Trophoblast cell (in vitro differentiated cells and primary cell): ENCODE data around the gene HMGN1.

Experiments used
- DNase-seq, 2 donors: peaks; one replicate each; pipeline ENCODE4 v3.0.0-alpha.2; 2016
- H2AFZ ChIP-seq: 2 replicates; pipeline ENCODE4 v1.6.1; 2013; ENCODE audit warnings: low read length, moderate library complexity, mild to moderate bottlenecking; ENCODE audit not compliant: insufficient read depth, poor library complexity
- H2AK5ac ChIP-seq: 2 replicates; pipeline ENCODE4 v1.6.1; 2013; ENCODE audit warnings: mild to moderate bottlenecking, low read length
- H2BK120ac ChIP-seq: 2 replicates; pipeline ENCODE4 v1.6.1; 2013; ENCODE audit warnings: low read length, mild to moderate bottlenecking, moderate library complexity; ENCODE audit not compliant: insufficient read depth, poor library complexity
- H2BK12ac ChIP-seq: 2 replicates; pipeline ENCODE4 v1.6.1; 2013; ENCODE audit warnings: mild to moderate bottlenecking, low read length, moderate library complexity
- H2BK5ac ChIP-seq: 2 replicates; pipeline ENCODE4 v1.6.1; 2013; ENCODE audit warnings: low read length, low read depth, moderate library complexity, mild to moderate bottlenecking; ENCODE audit not compliant: poor library complexity
- H3K14ac ChIP-seq: 2 replicates; pipeline ENCODE4 v1.6.1; 2013; ENCODE audit warnings: mild to moderate bottlenecking, low read length
- H3K18ac ChIP-seq: 2 replicates; pipeline ENCODE4 v1.6.1; 2013; ENCODE audit warnings: mild to moderate bottlenecking, low read length
- H3K23ac ChIP-seq: 2 replicates; pipeline ENCODE4 v1.6.1; 2013; ENCODE audit warnings: low read length
- H3K27ac ChIP-seq: 2 replicates; pipeline ENCODE4 v1.5.1; 2013; ENCODE audit warnings: low read depth, mild to moderate bottlenecking, inconsistent platforms, low read length, moderate library complexity
- H3K27me3 ChIP-seq: 2 replicates; pipeline ENCODE4 v1.6.1; 2013; ENCODE audit warnings: inconsistent platforms, mild to moderate bottlenecking, low read length, moderate library complexity; ENCODE audit not compliant: insufficient read depth
- H3K36me3 ChIP-seq, 2 experiments: 1 replicate in 1 of 2; 2 replicates in 1 of 2; pipeline ENCODE4 v1.6.1; 2013; ENCODE audit warnings: low read length in 2 of 2, mild to moderate bottlenecking in 2 of 2, moderate library complexity in 1 of 2; ENCODE audit not compliant: insufficient read depth in 2 of 2, control insufficient read depth in 1 of 2
- H3K4ac ChIP-seq: 2 replicates; pipeline ENCODE4 v1.6.1; 2013; ENCODE audit warnings: low read depth, mild to moderate bottlenecking, low read length, moderate library complexity
- H3K4me1 ChIP-seq, 2 experiments: 1 replicate in 1 of 2; 2 replicates in 1 of 2; pipeline ENCODE4 v1.6.1; 2013; ENCODE audit warnings: low read length in 2 of 2, mild to moderate bottlenecking in 2 of 2, moderate library complexity in 1 of 2; ENCODE audit not compliant: insufficient read depth in 2 of 2, control insufficient read depth in 1 of 2
- H3K4me2 ChIP-seq: 2 replicates; pipeline ENCODE4 v1.6.1; 2013; ENCODE audit warnings: inconsistent platforms, mild to moderate bottlenecking, low read length, moderate library complexity
- H3K4me3 ChIP-seq: 2 replicates; pipeline ENCODE4 v1.5.1; 2013; ENCODE audit warnings: mild to moderate bottlenecking, low read depth, low read length, inconsistent platforms
- H3K79me1 ChIP-seq: one replicate; pipeline ENCODE4 v1.6.1; 2013; ENCODE audit warnings: low read length
- H3K79me2 ChIP-seq: 2 replicates; pipeline ENCODE4 v1.6.1; 2013; ENCODE audit warnings: low read length, mild to moderate bottlenecking; ENCODE audit not compliant: control insufficient read depth, insufficient read depth, poor library complexity
- H3K9ac ChIP-seq: 2 replicates; pipeline ENCODE4 v1.6.1; 2013; ENCODE audit warnings: mild to moderate bottlenecking, low read length
- H3K9me3 ChIP-seq: 2 replicates; pipeline ENCODE4 v1.6.1; 2013; ENCODE audit warnings: low read depth, mild to moderate bottlenecking, control low read depth, inconsistent platforms, low read length; ENCODE audit not compliant: insufficient read depth
- H4K12ac ChIP-seq: 2 replicates; pipeline ENCODE4 v1.6.1; 2013; ENCODE audit warnings: low read depth, mild to moderate bottlenecking, low read length, moderate library complexity
- H4K8ac ChIP-seq: 2 replicates; pipeline ENCODE4 v1.6.1; 2013; ENCODE audit warnings: low read depth, mild to moderate bottlenecking, low read length, moderate library complexity
- H4K91ac ChIP-seq: one replicate; pipeline ENCODE4 v1.6.1; 2013; ENCODE audit warnings: low read depth, mild to moderate bottlenecking, low read length, moderate library complexity
- WGBS: extraction: QIAGEN DNeasy Blood & Tissue Kit; methylation state at CpG from one replicate; pipeline ENCODE4 v1.1.7; 2013; ENCODE audit warnings: missing lambda C conversion rate; ENCODE audit not compliant: insufficient read length, insufficient coverage; ENCODE audit errors: extremely low coverage; 5-methylcytosine and 5-hydroxymethylcytosine counted together

HMGN1 gene

GRCh38 chr21:39359382-39359781, 10.5 kb upstream of the HMGN1 start:
- H3K4me2 ChIP-seq, result no peak overlapping the region
- H3K4me3 ChIP-seq, result no peak overlapping the region
- no peaks in the 10 kb centered on the region for H3K79me2 ChIP-seq
- no peaks in the 10 kb centered on the region for H3K4me1 ChIP-seq
- no peak overlapping the region for H3K18ac ChIP-seq
- no peaks in the 10 kb centered on the region for H3K27me3 ChIP-seq
- H3K9ac ChIP-seq, result no peak overlapping the region
- H2AK5ac ChIP-seq, result no peak overlapping the region
- H3K14ac ChIP-seq, result no peak overlapping the region
- H2BK120ac ChIP-seq, result no peak overlapping the region
- no peak overlapping the region for H2AFZ ChIP-seq
- no peaks in the 10 kb centered on the region for H3K36me3 ChIP-seq
- H3K23ac ChIP-seq, result no peak overlapping the region
- H4K91ac ChIP-seq, result no peak overlapping the region
- no peak overlapping the region for H3K27ac ChIP-seq
- H2BK12ac ChIP-seq, result no peak overlapping the region
- H4K8ac ChIP-seq, result no peak overlapping the region
- DNase-seq, result no peak
- no peak overlapping the region for H4K12ac ChIP-seq
- WGBS, result no CpG with 5 or more reads among the region's 4 CpGs
- H3K9me3 ChIP-seq, result no peaks in the 10 kb centered on the region
- no peak overlapping the region for H3K4ac ChIP-seq
- no peaks in the 10 kb centered on the region for H3K79me1 ChIP-seq
- H2BK5ac ChIP-seq, result no peak overlapping the region

GRCh38 chr21:39353295-39353694, 4.4 kb upstream of the HMGN1 start:
- Histone ChIP-seq H3K36me3 (no peaks in the 10 kb centered on the region), H2AK5ac (no peak overlapping the region), H2BK120ac (no peak overlapping the region), H4K91ac (no peak overlapping the region), H3K79me1 (peaks cover 13% of the 10 kb centered on the region), H3K14ac (no peak overlapping the region), H3K9me3 (no peaks in the 10 kb centered on the region), H2BK5ac (no peak overlapping the region), H3K4me3 (no peak overlapping the region), H2BK12ac (no peak overlapping the region), H3K23ac (no peak overlapping the region), H3K27ac (no peak overlapping the region), H3K27me3 (no peaks in the 10 kb centered on the region), H3K79me2 (peaks cover 11% of the 10 kb centered on the region), H2AFZ (no peak overlapping the region), H3K9ac (no peak overlapping the region), H3K4me2 (no peak overlapping the region), H3K18ac (no peak overlapping the region), H4K12ac (no peak overlapping the region), H3K4ac (no peak overlapping the region), H3K4me1 (peaks cover 2 to 5% of the 10 kb centered on the region in 2 experiments), H4K8ac (no peak overlapping the region)
- WGBS, result no CpG with 5 or more reads among the region's 3 CpGs
- DNase-seq, result no peak

GRCh38 chr21:39350094-39351005, 1.5 kb upstream of the HMGN1 start:
- no peak overlapping the region for H3K23ac ChIP-seq
- H3K9me3 ChIP-seq, result no peaks in the 10 kb centered on the region
- peak overlapping the region; percentile 90 for H2AK5ac ChIP-seq
- H4K12ac ChIP-seq, result peak overlapping the region; percentile 93
- DNase-seq, result no peak
- peak overlapping the region; percentile 72 for H3K4me3 ChIP-seq
- H2BK12ac ChIP-seq, result no peak overlapping the region
- H3K9ac ChIP-seq, result peak overlapping the region; percentile 28
- H2AFZ ChIP-seq, result peak overlapping the region; percentile 95
- peak overlapping the region; percentile 87 for H2BK120ac ChIP-seq
- H4K8ac ChIP-seq, result peak overlapping the region; percentile 99
- H3K27ac ChIP-seq, result peak overlapping the region; percentile 97
- H3K79me2 ChIP-seq, result peaks cover 17% of the 10 kb centered on the region
- no peaks in the 10 kb centered on the region for H3K27me3 ChIP-seq
- H4K91ac ChIP-seq, result peak overlapping the region; percentile 96
- H3K4me1 ChIP-seq, result peaks cover 2 to 9% of the 10 kb centered on the region in 2 experiments
- WGBS, result no CpG with 5 or more reads among the region's 19 CpGs
- H3K14ac ChIP-seq, result peak overlapping the region; percentile 97
- H2BK5ac ChIP-seq, result peak overlapping the region; percentile 94
- H3K79me1 ChIP-seq, result peaks cover 15% of the 10 kb centered on the region
- peak overlapping the region; percentile 95 for H3K18ac ChIP-seq
- peak overlapping the region; percentile 70 for H3K4me2 ChIP-seq
- peak overlapping the region; percentile 90 for H3K4ac ChIP-seq
- H3K36me3 ChIP-seq, result peaks cover 0 to 3% of the 10 kb centered on the region in 2 experiments

GRCh38 chr21:39349211-39350093, 564 bp upstream of the HMGN1 start:
- peak overlapping the region; percentile 87 for H2BK120ac ChIP-seq
- peak overlapping the region; percentile 95 for H2AFZ ChIP-seq
- H3K9ac ChIP-seq, result peak overlapping the region; percentile 28
- H3K36me3 ChIP-seq, result peaks cover 0 to 5% of the 10 kb centered on the region in 2 experiments
- peaks cover 15% of the 10 kb centered on the region for H3K79me1 ChIP-seq
- peak overlapping the region; percentile 95 for H3K18ac ChIP-seq
- H3K4ac ChIP-seq, result peak overlapping the region; percentile 90
- H3K4me3 ChIP-seq, result peak overlapping the region; percentile 72
- peak overlapping the region; percentile 97 for H3K14ac ChIP-seq
- H3K4me1 ChIP-seq, result peaks cover 2 to 9% of the 10 kb centered on the region in 2 experiments
- peak overlapping the region; percentile 97 for H3K27ac ChIP-seq
- H4K12ac ChIP-seq, result peak overlapping the region; percentile 93
- peak overlapping the region; percentile 99 for H4K8ac ChIP-seq
- DNase-seq, result peak; percentile 97 to 98
- no peak overlapping the region for H2BK12ac ChIP-seq
- H3K9me3 ChIP-seq, result no peaks in the 10 kb centered on the region
- peak overlapping the region; percentile 94 for H2BK5ac ChIP-seq
- H3K23ac ChIP-seq, result no peak overlapping the region
- H3K79me2 ChIP-seq, result peaks cover 17% of the 10 kb centered on the region
- no CpG with 5 or more reads among the region's 56 CpGs for WGBS
- peak overlapping the region; percentile 96 for H4K91ac ChIP-seq
- peak overlapping the region; percentile 90 for H2AK5ac ChIP-seq
- peak overlapping the region; percentile 70 for H3K4me2 ChIP-seq
- H3K27me3 ChIP-seq, result no peaks in the 10 kb centered on the region
